Gastrocnemius medialis (tissue), 4 donors: Measurements from ENCODE around the gene RNF168. TPM values are rescaled to one million over a fixed set of nuclear protein-coding genes. Genes with fewer than 3 reads are reported as not detected.

Experiments used
- ATAC-seq, 2 donors: fragments of 150-250 bp; one replicate each; pipeline ENCODE4 v1.9.1; 2016
- DNase-seq, 2 donors: peaks; one replicate each; pipeline ENCODE4 v3.0.0-alpha.2; 2019
- H3K27ac ChIP-seq, 4 donors: fragments of 200-600 bp; sonication (generic); 1 replicate in 1 of 4; 2 replicates in 3 of 4; pipeline ENCODE4 v1.5.1; 2016 to 2018; ENCODE audit warnings: mild to moderate bottlenecking in 2 of 4, moderate library complexity in 1 of 4
- H3K27me3 ChIP-seq, 3 donors: fragments of 200-600 bp; sonication (generic) in 2 of 3; 1 replicate in 1 of 3; 2 replicates in 2 of 3; pipeline versions ENCODE4 v1.5.1 to v1.6.0; 2016 to 2019; ENCODE audit warnings: mild to moderate bottlenecking in 1 of 3, moderate library complexity in 1 of 3
- H3K36me3 ChIP-seq, 2 donors: fragments of 200-600 bp; sonication (generic) in 1 of 2; one replicate each; pipeline ENCODE4 v1.5.1; 2017 to 2018
- H3K4me1 ChIP-seq, 2 donors: fragments of 200-600 bp; sonication (generic) in 1 of 2; one replicate each; pipeline ENCODE4 v1.5.1; 2016 to 2017; ENCODE audit warnings: mild to moderate bottlenecking in 2 of 2
- H3K4me3 ChIP-seq, 4 donors: fragments of 200-600 bp; sonication (generic) in 3 of 4; 1 replicate in 1 of 4; 2 replicates in 3 of 4; pipeline ENCODE4 v1.5.1; 2016 to 2019; ENCODE audit warnings: mild to moderate bottlenecking in 2 of 4
- H3K9me3 ChIP-seq, 3 donors: fragments of 200-600 bp; sonication (generic) in 2 of 3; 1 replicate in 1 of 3; 2 replicates in 2 of 3; pipeline ENCODE4 v1.5.1; 2016 to 2019
- CTCF ChIP-seq, 5 experiments: fragments of 450-650 bp in 3 of 5; fragments of 200-600 bp in 2 of 5; sonication (generic) in 2 of 5; IDR thresholded peaks in 4 of 5; conservative IDR thresholded peaks in 1 of 5; 1 replicate in 4 of 5; 2 replicates in 1 of 5; pipeline ENCODE4 v1.5.1; 2016 to 2019; ENCODE audit warnings: antibody characterized with exemption in 5 of 5, mild to moderate bottlenecking in 3 of 5, moderate library complexity in 3 of 5
- POLR2A ChIP-seq, 2 donors: fragments of 450-650 bp; IDR thresholded peaks; one replicate each; pipeline ENCODE4 v1.6.1; 2017; ENCODE audit warnings: antibody characterized with exemption in 2 of 2, mild to moderate bottlenecking in 2 of 2, moderate library complexity in 2 of 2
- in situ Hi-C, 4 donors: fragments of 200-750 bp; cut with MboI; loops; one replicate each; pipeline versions ENCODE4 v1.15.0 to v1.8.0; 2017; ENCODE audit warnings: low sequenced_read_pairs in 4 of 4
- intact Hi-C: fragments of 100-400 bp; cut with DNase I; formaldehyde crosslinking; loops from one replicate; pipeline ENCODE4 v1.15.1; 2023; ENCODE audit warnings: low total_unique reads
- total RNA-seq, 4 donors: library from RNA; depleted of rRNA; stranded (reverse); fragments of >200 nt; gene quantifications; one replicate each; pipeline versions ENCODE4 v1.1.0 to v1.2.3, GENCODE V29; 2016

The RNF168 gene
- total RNA-seq, 4 donors from 2014 or later: 6.5 to 14.6 (median 11.0) TPM

- H3K27me3 ChIP-seq: no peaks in the 10 kb centered on the region
- intact Hi-C loops: no loop called here
- H3K4me1 ChIP-seq: peaks cover 49 to 55% of the 10 kb centered on the region in 2 donors
- no peaks in the 10 kb centered on the region for H3K36me3 ChIP-seq
- no peaks in the 10 kb centered on the region for H3K9me3 ChIP-seq
- DNase-seq: no peak
- H3K27ac ChIP-seq: peak overlapping the region in 3 of 4 donors; percentile 12 to 45 (median 15)
- in situ Hi-C loops: no loop called here
- no peak overlapping the region for H3K4me3 ChIP-seq
- no peak for ATAC-seq
- TF ChIP-seq CTCF (IDR thresholded peaks at IDR 0.05 in 4 of 5, conservative IDR thresholded peaks at IDR 0.05 in 1 of 5) (no peak), POLR2A (IDR thresholded peaks at IDR 0.05) (no peak)
Measured at GRCh38 chr3:196419386-196419785, 84.2 kb downstream of the RNF168 start.

Other genes with a start within 250 kb of the RNF168 start
- 100 to 1,000 TPM in 2 of 4 donors, 10 to 100 TPM in 2; 90.5 to 123 (median 99.0) TPM for gene PCYT1A, start 216.0 kb downstream of the RNF168 start, total RNA-seq
- gene DYNLT2B, start 185.5 kb downstream of the RNF168 start, total RNA-seq: 1 to 10 TPM in 2 of 4 donors, not detected in 2; 2.3 to 3.3 TPM
- gene TM4SF19, start 165.4 kb downstream of the RNF168 start, total RNA-seq: under 1 TPM in 3 of 4 donors, not detected in 1; 0.53 to 0.92 (median 0.65) TPM
- gene UBXN7, start 71.3 kb downstream of the RNF168 start, total RNA-seq: 1 to 10 TPM; 4.2 to 8.0 (median 5.4) TPM
- 1 to 10 TPM in 3 of 4 donors, under 1 TPM in 1; 0.46 to 2.2 (median 1.5) TPM for gene SMCO1, start 11.6 kb upstream of the RNF168 start, total RNA-seq
- gene WDR53, start 64.8 kb upstream of the RNF168 start, total RNA-seq: 1 to 10 TPM; 4.8 to 8.3 (median 6.7) TPM
- gene FBXO45, start 64.9 kb upstream of the RNF168 start, total RNA-seq: 10 to 100 TPM in 3 of 4 donors, 1 to 10 TPM in 1; 9.6 to 20.8 (median 12.1) TPM
- gene NRROS, start 135.9 kb upstream of the RNF168 start, total RNA-seq: 1 to 10 TPM in 2 of 4 donors, under 1 TPM in 2; 0.31 to 1.7 (median 0.96) TPM
- 1 to 10 TPM in 3 of 4 donors, under 1 TPM in 1; 0.62 to 4.1 (median 1.4) TPM for gene CEP19, start 208.5 kb upstream of the RNF168 start, total RNA-seq
- 10 to 100 TPM; 13.2 to 35.1 (median 28.8) TPM for gene PIGX, start 208.6 kb upstream of the RNF168 start, total RNA-seq
- 10 to 100 TPM; 42.6 to 58.6 (median 50.1) TPM for gene PAK2, start 236.1 kb upstream of the RNF168 start, total RNA-seq